Bronchial epithelial cell (primary cell): Measurements from ENCODE around the gene AGAP2. TPM values are rescaled to one million over a fixed set of nuclear protein-coding genes. Genes with fewer than 3 reads are reported as not detected.

Experiments
- DNase-seq: peaks from one replicate; pipeline ENCODE4 v3.0.0-alpha.2; 2010; ENCODE audit warnings: low read depth
- FAIRE-seq: peaks from 2 replicates; lab custom pipeline; 2011; peaks lifted over from hg19 to GRCh38; lab: Jason Lieb, UNC
- H3K27me3 ChIP-seq: 2 replicates; pipeline ENCODE4 v1.5.1; 2011; ENCODE audit warnings: low read length; ENCODE audit not compliant: control insufficient read depth, insufficient read depth
- H3K36me3 ChIP-seq: 2 replicates; pipeline ENCODE4 v1.5.1; 2011; ENCODE audit warnings: low read length; ENCODE audit not compliant: control insufficient read depth, insufficient read depth
- H3K4me3 ChIP-seq: 2 replicates; pipeline ENCODE4 v1.5.1; 2011; ENCODE audit warnings: mild to moderate bottlenecking, low read depth, low read length, control low read depth
- total RNA-seq: library from RNA; depleted of rRNA; stranded (reverse); fragments of >200 nt; gene quantifications from 2 replicates; pipeline ENCODE4 v1.2.1, GENCODE V29; 2014
- TF ChIP-seq, protein P1 (sequence below): IDR thresholded peaks from 2 replicates; pipeline ENCODE4 v1.5.1; 2011; ENCODE audit warnings: mild to moderate bottlenecking, moderate library complexity, low read length, control low read depth, inconsistent platforms; ENCODE audit not compliant: insufficient read depth, severe bottlenecking

The AGAP2 gene
- total RNA-seq, 1 donor from 2014 or later = under 0.01 TPM

DNA sequence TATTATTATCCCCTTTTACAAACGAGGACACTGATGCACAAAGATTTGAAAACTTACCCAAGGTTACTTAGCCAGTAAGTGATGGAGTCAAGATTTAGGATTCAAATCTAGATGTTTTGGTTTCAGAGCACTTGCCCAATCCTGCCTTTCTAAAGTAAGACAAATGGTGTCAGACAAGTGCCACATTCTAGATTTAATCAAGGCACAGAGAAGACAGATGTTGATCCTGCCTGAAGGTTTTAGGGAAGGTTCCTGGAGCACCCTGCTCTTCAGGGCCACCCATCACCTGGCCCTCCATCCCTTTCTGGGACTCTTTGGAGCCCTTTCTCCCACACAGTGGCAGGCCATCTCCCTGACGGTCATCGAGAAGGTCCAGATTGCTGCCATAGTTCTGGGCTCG is 19.2 kb upstream of the AGAP2 start:
- DNase-seq (no peak), FAIRE-seq (no peak)
- no peaks in the 10 kb centered on the region for H3K27me3 ChIP-seq
- peaks cover 2% of the 10 kb centered on the region for H3K36me3 ChIP-seq
- TF ChIP-seq, protein P1, sequence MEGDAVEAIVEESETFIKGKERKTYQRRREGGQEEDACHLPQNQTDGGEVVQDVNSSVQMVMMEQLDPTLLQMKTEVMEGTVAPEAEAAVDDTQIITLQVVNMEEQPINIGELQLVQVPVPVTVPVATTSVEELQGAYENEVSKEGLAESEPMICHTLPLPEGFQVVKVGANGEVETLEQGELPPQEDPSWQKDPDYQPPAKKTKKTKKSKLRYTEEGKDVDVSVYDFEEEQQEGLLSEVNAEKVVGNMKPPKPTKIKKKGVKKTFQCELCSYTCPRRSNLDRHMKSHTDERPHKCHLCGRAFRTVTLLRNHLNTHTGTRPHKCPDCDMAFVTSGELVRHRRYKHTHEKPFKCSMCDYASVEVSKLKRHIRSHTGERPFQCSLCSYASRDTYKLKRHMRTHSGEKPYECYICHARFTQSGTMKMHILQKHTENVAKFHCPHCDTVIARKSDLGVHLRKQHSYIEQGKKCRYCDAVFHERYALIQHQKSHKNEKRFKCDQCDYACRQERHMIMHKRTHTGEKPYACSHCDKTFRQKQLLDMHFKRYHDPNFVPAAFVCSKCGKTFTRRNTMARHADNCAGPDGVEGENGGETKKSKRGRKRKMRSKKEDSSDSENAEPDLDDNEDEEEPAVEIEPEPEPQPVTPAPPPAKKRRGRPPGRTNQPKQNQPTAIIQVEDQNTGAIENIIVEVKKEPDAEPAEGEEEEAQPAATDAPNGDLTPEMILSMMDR = no peak
- no peak overlapping the region for H3K4me3 ChIP-seq

DNA sequence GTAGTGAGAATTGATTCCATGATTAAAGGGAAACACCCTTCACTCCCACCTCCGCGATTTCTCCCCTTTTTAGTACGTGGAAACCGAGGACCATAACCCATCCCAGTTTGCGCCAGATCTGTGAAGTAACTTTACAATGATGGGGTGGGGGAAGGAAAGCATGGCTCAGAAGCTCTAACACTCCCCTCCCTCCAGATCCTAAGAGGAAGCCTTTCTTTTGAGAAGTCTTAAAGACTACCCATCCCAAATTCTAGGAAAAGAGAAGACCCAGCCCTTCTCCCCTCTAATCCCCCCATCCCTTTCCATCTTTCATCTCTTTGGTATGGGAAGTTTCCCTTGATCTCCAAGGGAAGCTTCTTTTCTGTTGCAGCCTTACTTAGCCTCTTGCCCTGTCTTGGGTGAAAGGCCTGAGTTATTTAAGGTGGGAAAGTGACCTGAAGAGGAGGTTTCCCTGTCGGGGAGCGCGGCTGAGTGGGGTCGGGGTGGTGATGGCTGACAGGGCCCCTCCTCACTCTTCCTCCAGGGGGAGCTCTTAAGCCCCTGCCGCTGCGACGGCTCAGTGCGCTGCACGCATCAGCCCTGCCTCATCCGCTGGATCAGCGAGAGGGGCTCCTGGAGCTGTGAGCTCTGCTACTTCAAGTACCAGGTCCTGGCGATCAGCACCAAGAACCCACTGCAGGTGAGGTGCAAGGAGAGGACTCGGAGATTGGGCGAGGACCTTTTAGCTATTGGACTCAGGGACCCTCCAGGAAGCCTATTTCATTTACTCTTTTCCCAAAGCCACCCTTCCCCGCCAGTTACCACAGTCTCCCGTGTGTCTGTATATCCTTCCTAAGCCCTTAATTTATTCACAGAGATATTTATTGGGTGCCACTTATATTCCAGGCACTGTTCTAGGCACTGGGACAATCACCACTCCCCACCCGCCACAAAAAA is 18.1 kb upstream of the AGAP2 start:
- no peaks in the 10 kb centered on the region for H3K27me3 ChIP-seq
- TF ChIP-seq, protein P1 = peak; percentile 86
- H3K4me3 ChIP-seq = peak overlapping the region; percentile 45
- no peak for FAIRE-seq
- no peak for DNase-seq
- peaks cover 2% of the 10 kb centered on the region for H3K36me3 ChIP-seq

DNA sequence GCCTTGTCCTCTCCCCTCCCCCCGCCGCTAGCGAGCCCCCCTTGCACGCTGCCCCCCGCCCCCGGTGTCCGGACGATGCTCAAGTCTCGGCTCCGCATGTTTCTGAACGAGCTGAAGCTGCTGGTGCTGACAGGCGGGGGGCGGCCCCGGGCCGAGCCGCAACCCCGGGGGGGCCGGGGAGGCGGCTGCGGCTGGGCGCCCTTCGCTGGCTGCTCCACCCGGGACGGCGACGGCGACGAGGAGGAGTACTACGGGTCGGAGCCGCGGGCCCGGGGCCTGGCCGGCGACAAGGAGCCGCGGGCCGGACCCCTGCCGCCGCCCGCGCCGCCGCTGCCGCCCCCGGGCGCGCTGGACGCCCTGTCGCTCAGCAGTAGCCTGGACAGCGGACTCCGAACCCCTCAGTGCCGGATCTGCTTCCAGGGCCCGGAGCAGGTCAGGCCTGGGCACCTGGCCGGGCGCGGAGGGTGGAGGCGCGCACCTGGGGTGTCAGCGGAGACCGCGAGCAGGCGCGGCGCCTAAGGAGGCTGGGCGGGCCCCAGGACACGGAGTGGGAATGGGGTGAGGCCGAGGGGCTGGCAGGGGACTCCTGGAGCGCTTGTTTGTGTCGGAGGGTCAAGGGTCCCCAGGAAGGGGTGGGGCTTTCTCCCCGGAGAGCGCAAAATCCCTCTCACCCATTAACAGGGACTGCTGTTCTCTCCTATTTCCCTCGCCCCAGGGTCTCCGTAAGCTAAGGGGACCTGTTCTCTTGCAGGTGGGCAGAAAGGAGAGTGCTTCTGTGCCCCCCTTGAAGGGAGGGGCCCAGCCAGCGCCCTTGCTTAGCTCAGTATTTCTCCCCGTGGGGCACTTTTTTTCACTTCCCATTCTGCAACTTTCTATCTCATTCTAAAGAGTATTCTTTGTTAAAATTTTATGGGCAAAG is 17.2 kb upstream of the AGAP2 start:
- H3K27me3 ChIP-seq = no peaks in the 10 kb centered on the region
- peak overlapping the region; percentile 45 for H3K4me3 ChIP-seq
- TF ChIP-seq, protein P1 = no peak
- DNase-seq (no peak), FAIRE-seq (no peak)
- H3K36me3 ChIP-seq = peaks cover 4% of the 10 kb centered on the region

DNA sequence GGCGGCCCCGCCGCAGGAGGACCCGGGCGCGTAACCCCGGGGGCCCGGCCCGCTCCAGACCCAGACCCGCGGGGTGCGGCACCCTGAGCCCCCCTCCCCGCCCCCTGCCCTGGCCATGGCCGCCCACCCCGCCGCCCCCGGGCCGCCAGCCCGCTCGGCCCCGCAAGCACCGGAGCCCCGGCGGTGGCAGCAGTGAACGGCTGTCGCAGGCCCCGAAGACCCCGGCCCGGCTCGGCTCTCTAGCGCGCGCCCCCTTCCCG is 16.6 kb upstream of the AGAP2 start:
- peaks cover 7% of the 10 kb centered on the region for H3K36me3 ChIP-seq
- FAIRE-seq (no peak), DNase-seq (no peak)

DNA sequence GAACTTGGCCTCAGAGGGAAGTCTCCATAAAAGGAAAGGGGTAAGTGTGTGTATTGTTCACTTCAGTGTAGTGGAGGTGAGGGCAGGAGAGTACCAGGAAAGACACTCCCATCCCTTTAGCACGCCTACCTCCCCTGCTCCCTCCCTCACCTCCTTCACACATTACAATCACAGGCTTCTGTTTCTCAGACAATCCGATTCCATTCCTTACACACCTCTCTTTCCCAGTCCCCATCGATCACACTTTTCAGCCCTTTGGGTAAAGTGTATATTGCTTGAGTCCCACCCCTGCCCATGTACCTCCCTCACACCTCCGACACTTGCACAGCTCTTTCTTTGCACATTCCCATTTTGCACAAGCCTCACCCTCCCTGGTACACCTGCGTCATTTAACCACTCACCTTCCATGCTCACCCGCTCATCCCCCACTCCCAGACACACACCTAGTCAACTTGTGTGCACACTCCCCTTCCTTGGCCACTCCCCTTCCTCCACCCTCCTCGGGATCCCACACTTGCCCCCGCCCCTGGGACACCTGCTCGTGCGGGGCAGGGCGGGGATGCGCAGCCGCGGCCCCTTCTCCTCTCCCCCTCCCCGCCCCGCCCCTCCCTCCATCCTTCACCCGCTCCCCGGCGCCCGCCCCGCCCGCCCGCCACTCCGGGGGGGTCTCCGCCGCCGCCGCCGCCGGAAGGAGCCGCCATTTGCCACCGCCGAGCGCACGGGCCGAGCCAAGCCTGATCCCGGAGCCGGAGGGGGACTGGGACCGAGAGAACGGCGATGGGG is 16.1 kb upstream of the AGAP2 start, which contains the start of gene MARCHF9:
TSS of gene MARCHF9 (plus strand) at position 693 of the 783 bp plus-strand sequence. CDS start 426 bp downstream, outside the sequence.
- FAIRE-seq (peak; percentile 7), DNase-seq (peak; percentile 76)
- Histone ChIP-seq H3K36me3 (peaks cover 7% of the 10 kb centered on the region), H3K27me3 (no peaks in the 10 kb centered on the region), H3K4me3 (peak within 1 kb of the TSS; percentile 45)
- TF ChIP-seq, protein P1 = no peak

More for the DNA sequence above, 16.6 kb upstream of the AGAP2 start:
- TF ChIP-seq, protein P1 = no peak
- peak overlapping the region; percentile 45 for H3K4me3 ChIP-seq
- no peaks in the 10 kb centered on the region for H3K27me3 ChIP-seq
